Hematopoietic multipotent progenitor cell treated with erythropoietin and hydrocortisone succinate and interleukin-3 and kit ligand, for 6 days (in vitro differentiated cells): ENCODE data around the gene HIPK1.

Experiments used
- DNase-seq: peaks from one replicate; pipeline ENCODE4 v3.0.0-alpha.2; 2015

Gene HIPK1

DNA sequence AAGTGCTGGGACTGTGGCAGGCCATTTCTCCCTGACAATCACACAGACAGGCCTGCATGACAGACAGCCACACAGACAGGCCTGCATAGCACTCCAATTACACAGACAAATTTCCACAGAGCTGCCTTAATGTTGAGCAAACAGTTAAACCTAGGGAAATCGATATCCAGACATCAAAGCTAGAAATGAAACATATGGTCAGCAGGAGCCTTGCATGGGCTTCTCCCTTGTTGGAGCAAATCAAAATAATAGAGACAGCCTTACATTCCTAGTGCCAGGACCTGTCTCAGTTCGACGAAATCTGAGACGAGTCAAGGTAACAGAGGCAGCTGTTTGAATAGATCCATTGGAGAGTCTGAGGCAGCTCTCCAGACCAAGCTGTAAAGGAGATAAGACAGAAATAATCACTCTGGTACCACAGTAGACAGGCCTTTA, 92.6 kb downstream of the HIPK1 start:
- DNase-seq = no peak

DNA sequence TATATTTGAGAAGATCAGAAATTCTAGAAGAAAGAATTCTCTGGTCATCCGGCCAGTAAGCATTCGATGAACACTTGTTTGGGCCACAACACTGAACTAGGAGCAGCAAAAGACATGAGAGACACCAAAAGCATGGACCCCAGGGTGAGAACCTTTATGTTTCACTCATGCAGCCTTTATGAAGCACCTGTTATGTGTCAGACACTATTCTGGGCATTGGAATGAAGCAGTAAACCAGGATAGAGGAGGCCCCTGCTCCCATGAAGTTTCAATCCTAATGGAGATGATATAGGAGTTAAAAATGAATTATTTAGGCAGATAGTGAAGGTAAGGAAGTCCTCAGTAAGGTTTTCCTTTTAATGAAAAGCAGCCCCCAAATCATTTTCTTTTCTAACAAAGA, 93.8 kb downstream of the HIPK1 start:
- DNase-seq = no peak

DNA sequence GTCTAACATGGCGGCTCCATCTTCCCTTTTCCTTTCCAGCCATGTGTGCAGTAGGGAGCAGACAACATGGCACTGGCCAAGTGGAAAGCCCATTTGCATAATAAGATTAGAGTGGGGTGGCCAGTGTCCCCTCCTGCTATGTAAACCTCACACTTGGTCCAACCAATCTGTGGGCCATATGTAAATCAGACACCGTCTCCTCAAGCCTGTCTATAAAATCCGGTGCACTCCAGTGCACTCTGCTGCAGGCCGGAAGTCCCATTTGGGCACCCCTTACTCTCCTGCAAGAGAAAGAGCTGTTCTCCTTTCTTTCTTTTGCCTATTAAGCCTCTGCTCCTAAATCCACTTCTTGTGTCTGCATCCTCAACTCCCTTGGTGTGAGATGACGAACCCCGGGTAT, 94.3 kb downstream of the HIPK1 start:
- DNase-seq = no peak

DNA sequence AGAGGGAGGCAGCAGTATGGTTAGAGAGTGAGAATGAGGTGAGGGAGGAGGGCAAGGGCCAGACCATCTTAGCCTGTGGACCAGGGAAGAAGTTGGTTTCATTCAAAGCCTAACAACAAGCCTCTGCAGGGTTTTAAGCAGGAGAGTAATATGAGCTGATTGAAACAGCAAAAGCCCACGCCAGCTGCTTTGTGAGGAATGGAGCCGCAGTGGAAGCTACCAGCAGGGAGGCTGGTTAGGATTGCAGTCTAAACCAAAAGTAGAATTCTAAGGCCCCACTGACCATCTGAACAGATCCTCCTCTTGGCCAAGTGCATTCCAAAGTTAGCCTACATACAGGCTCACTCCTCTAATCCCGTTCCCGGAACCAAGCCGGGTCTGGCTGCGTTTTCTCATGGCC, 94.9 kb downstream of the HIPK1 start:
- DNase-seq = no peak

DNA sequence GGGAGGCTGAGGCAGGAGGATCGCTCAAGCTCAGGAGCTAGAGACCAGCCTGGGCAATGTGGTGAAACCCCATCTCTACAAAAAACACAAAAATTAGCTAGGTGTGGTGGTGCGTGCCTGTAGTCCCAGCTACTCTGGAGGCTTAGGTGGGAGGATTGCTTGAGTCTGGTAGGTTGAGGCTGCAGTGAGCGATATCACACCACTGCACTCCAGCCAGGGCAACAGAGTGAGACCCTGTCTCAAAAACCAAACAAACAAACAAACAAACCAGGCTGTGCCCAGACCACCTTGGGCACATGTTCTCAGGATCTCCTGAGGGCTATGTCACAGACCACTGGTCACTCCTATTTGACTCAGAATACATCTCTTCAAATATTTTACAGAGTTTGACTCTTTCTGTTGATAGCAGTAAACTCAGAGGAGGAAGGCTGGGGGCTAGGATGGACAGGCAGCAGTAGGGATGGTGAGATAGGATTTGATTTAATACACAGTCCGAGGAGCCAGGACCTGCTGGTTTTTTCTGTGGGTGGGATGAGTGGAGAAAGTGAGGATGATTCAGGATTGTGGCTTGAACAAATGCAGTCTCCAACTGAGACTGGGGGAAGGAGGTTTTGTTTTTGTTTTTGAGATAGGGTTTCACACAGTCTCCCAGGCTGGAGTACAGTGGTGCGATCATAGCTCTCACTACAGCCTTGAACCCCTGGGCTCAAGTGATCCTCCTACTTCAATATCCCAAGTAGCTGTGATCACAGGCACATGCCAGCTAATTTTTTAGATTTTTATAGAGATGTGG, 96.7 kb downstream of the HIPK1 start:
- no peak for DNase-seq

DNA sequence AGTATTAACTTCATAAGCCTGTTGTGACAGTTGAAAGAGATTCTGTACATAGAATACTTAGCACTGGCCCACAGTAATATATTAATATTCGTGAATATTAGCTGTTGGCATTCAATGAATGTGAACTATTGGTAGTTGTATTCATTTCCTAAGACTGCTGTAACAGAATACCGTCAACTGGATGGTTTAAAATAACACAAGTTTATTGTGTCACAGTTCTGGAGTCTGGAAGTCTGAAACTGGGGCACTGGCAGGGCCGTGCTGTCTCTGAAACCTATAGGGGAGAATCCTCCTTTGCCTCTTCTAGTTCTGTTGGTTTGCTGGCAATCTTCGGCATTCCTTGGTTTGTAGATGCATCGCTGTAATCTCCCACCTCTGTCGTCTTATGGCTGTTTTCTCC, 97.7 kb downstream of the HIPK1 start:
- DNase-seq = no peak
